Measurements from ENCODE around the gene STK17B. TPM values are rescaled to one million over a fixed set of nuclear protein-coding genes. Genes with fewer than 3 reads are reported as not detected.

The STK17B gene
- total and polyA plus RNA-seq, 10 of the 15 experiments (the other 5 are each of a cell fraction or from before 2014, with no cell fraction given) = 21.2 to 108 (median 53.7) TPM

GRCh38 chr2:196149948-196150347, 21.4 kb downstream of the STK17B start:
- H3K27ac ChIP-seq (ENCODE audit: control insufficient read depth, insufficient read depth) = peak overlapping the region; percentile 64
- in situ Hi-C loops (cut with MboI) (loop anchor here (25.0 kb wide), 1 partner anchor 112 kb away; no protein-coding TSS in a partner anchor), intact Hi-C loops (cut with micrococcal nuclease; ENCODE audit: unreplicated experiment) (no loop called here)
- peak overlapping the region; percentile 59 for H3K4me2 ChIP-seq (ENCODE audit: control insufficient read depth, insufficient read depth)
- DNase-seq (ENCODE audit: low read depth, low spot score) = no peak
- FAIRE-seq = no peak
- H4K20me1 ChIP-seq (ENCODE audit: control insufficient read depth, insufficient read depth) = no peaks in the 10 kb centered on the region
- RAD21 ChIA-PET (ENCODE audit: unreplicated experiment) = interaction anchor here (1.0 to 7.2 kb wide), 13 partner anchors 10 to 125 kb away, joined by 3 to 52 read pairs (median 4); no protein-coding TSS in a partner anchor
- no peaks in the 10 kb centered on the region for H3K27me3 ChIP-seq (replicated peaks in 1 of 2; ENCODE audit: control insufficient read depth in 2 of 2, insufficient read depth in 2 of 2, low read length in 1 of 2)
- BruUV-seq (replicated peaks) = no TSS peak
- H3K9ac ChIP-seq (ENCODE audit: control insufficient read depth, insufficient read depth, low read length) = no peak overlapping the region
- peaks cover 27% of the 10 kb centered on the region for H3K79me2 ChIP-seq (ENCODE audit: control insufficient read depth, insufficient read depth, low read length)
- peaks cover 9% of the 10 kb centered on the region; the same call in 2 of the 3 replicates for H3K9me3 ChIP-seq (replicated peaks; ENCODE audit: control insufficient read depth, insufficient read depth, low read length)
- peak; percentile 68 for ATAC-seq
- peaks cover 13% of the 10 kb centered on the region for H3K4me1 ChIP-seq (ENCODE audit: control insufficient read depth, insufficient read depth, low read length)
- WGBS (ENCODE audit: insufficient coverage, insufficient replicate concordance, low lambda C conversion rate, missing lambda C conversion rate) = 0% methylated on average over 3 of the region's 3 CpGs
- SMC1A ChIA-PET (ENCODE audit: uncharacterized antibody, unreplicated experiment) = interaction anchor here (0.7 to 3.1 kb wide), 22 partner anchors 8 to 127 kb away, joined by 3 to 18 read pairs (median 4); partner anchors contain the start of gene STK17B
- POLR2A ChIA-PET = interaction anchor here (0.9 to 2.3 kb wide), 4 partner anchors 9 to 27 kb away, joined by 3 to 10 read pairs (median 4); no protein-coding TSS in a partner anchor
- peak overlapping the region; percentile 24; the same call in 1 of the 2 replicates for H3K4me3 ChIP-seq
- peaks cover 1 to 39% of the 10 kb centered on the region in 2 experiments for H3K36me3 ChIP-seq (ENCODE audit: control insufficient read depth in 2 of 2, insufficient read depth in 2 of 2, low read length in 1 of 2)
- H2AFZ ChIP-seq (ENCODE audit: control insufficient read depth, low read depth, low read length) = 0 out of 2 replicates have a peak overlapping the region, but pooled peaks have one; percentile 7
- CTCF ChIA-PET = interaction anchor here (0.6 to 2.7 kb wide), 5 partner anchors 17 to 82 kb away, joined by 3 to 13 read pairs (median 3); partner anchors contain the start of gene DNAH7
- TF ChIP-seq EP300 (IDR thresholded peaks at IDR 0.05; ENCODE audit: borderline replicate concordance in 1 of 2, control insufficient read depth in 1 of 2, low read depth in 2 of 2, low read length in 2 of 2) (0 out of 4 replicates have a peak, but pooled peaks of 1 of the 2 experiments have one; percentile 16), NRF1 (conservative IDR thresholded peaks at IDR 0.05; ENCODE audit: low read depth, low read length) (no peak), RUNX3 (IDR thresholded peaks at IDR 0.05; ENCODE audit: low read length) (no peak), DPF2 (IDR thresholded peaks at IDR 0.05) (no peak), ZZZ3 (IDR thresholded peaks at IDR 0.05; ENCODE audit: control insufficient read depth, insufficient read length, low read depth) (no peak), CBFB (IDR thresholded peaks at IDR 0.05; ENCODE audit: low read depth) (no peak), TCF12 (IDR thresholded peaks at IDR 0.05; ENCODE audit: low read depth, low read length) (no peak), MTA2 (IDR thresholded peaks at IDR 0.05; ENCODE audit: low read depth) (peak; percentile 29; the same call in 1 of the 2 replicates), EGR1 (IDR thresholded peaks at IDR 0.05; ENCODE audit: borderline replicate concordance in 1 of 2, low read depth in 2 of 2, low read length in 2 of 2) (no peak), PAX5 (IDR thresholded peaks at IDR 0.05; ENCODE audit: borderline replicate concordance, low read depth, low read length) (no peak), RELB (IDR thresholded peaks at IDR 0.05; ENCODE audit: low read depth) (peak; percentile 56; the same call in 1 of the 2 replicates), JUNB (IDR thresholded peaks at IDR 0.05) (no peak), GABPA (IDR thresholded peaks at IDR 0.05; ENCODE audit: low read depth) (no peak), ZNF384 (IDR thresholded peaks at IDR 0.05; ENCODE audit: borderline replicate concordance, low read depth, low read length) (peak; percentile 89), SIN3A (IDR thresholded peaks at IDR 0.05; ENCODE audit: low read depth, low read length) (no peak), NR2C2 (IDR thresholded peaks at IDR 0.05; ENCODE audit: borderline replicate concordance, control insufficient read depth, insufficient read length, low read depth) (no peak), PML (IDR thresholded peaks at IDR 0.05; ENCODE audit: low read length) (peak; percentile 15; the same call in 1 of the 2 replicates)
- TF ChIP-seq, protein P1, sequence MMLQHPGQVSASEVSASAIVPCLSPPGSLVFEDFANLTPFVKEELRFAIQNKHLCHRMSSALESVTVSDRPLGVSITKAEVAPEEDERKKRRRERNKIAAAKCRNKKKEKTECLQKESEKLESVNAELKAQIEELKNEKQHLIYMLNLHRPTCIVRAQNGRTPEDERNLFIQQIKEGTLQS (IDR thresholded peaks at IDR 0.05; ENCODE audit: borderline replicate concordance, extremely low read depth, low read depth, low read length) = no peak
- TF ChIP-seq, protein P2, sequence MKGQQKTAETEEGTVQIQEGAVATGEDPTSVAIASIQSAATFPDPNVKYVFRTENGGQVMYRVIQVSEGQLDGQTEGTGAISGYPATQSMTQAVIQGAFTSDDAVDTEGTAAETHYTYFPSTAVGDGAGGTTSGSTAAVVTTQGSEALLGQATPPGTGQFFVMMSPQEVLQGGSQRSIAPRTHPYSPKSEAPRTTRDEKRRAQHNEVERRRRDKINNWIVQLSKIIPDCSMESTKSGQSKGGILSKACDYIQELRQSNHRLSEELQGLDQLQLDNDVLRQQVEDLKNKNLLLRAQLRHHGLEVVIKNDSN (IDR thresholded peaks at IDR 0.05; ENCODE audit: borderline replicate concordance, extremely low read length, insufficient read depth, low read depth, low read length) = no peak
- TF ChIP-seq, protein P3, sequence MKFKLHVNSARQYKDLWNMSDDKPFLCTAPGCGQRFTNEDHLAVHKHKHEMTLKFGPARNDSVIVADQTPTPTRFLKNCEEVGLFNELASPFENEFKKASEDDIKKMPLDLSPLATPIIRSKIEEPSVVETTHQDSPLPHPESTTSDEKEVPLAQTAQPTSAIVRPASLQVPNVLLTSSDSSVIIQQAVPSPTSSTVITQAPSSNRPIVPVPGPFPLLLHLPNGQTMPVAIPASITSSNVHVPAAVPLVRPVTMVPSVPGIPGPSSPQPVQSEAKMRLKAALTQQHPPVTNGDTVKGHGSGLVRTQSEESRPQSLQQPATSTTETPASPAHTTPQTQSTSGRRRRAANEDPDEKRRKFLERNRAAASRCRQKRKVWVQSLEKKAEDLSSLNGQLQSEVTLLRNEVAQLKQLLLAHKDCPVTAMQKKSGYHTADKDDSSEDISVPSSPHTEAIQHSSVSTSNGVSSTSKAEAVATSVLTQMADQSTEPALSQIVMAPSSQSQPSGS (IDR thresholded peaks at IDR 0.05; ENCODE audit: low read length) = peak; percentile 59

Data from GM12878 (cell line).